Activated CD4-positive, alpha-beta T cell treated with anti-CD3 and anti-CD28 coated beads, Interleukin-2, Interleukin-6, amounts not matched to agents 100 ng/mL and 50 ng/mL, durations not matched to agents 16 hours and 8 hours (primary cell): ENCODE results near the gene ADAM33.

Experiments used
- DNase-seq: peaks from one replicate; pipeline ENCODE4 v3.0.0-alpha.2; 2020

Gene ADAM33

DNA sequence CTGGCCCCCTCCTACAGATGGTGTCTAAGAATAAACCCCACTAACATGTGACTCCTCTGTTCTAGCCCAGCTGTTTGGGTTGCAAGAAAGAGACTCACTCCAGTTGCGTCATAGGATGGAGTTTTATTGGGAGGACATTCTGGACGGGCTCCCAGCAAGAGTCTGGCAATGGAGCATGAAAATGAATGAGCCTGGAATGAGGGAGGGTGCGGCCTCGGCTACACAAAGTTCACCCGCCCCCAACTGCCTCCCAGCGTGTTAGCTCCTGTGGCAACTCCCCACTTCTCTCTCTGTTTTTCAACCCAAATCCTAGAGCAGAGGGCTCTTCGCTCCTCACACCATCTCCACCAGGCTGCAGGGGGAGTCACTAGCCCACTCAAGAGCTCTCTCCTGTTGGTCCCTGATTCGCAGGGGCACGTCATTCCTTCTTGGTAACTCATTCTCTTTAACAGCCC, 5.1 kb upstream of the ADAM33 start:
- DNase-seq = no peak

DNA sequence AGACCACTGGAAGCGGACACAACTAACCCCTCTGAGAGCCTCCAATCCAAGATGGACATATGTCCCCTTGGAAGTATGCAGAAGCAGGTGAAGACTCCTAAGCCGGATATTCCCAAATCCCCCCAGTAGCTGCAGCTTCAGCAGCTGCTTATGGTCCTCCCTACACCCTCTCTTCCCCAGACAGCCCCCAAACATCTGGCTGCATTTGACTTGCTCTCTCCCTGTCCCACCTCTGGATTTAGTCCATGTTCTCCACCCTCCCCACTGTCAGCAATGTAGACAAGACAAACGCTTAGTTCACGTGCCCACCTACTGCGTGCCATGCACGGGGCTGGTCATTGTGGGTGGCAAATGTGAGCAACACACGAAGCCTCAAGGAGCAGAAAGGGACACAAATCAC, 4.6 kb upstream of the ADAM33 start:
- no peak for DNase-seq

DNA sequence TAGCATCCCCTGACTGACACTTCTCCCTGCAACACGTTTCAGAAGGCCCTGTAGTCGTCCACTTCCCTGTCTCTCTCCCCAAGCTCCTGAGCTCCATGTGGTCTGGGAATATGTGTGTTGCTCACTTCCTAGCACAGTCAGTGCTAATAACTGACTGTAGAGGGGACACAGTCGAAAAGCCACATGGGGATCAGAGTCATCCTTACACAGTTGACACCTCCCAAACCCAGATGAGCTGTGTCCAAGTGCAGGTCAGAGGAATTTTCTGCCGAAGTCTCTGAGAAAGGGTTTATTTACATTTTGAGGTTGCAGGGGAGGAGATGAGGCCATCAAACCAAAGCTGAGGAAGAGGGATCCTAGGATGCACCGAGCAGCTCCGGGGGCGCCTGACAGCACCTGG, 3.5 kb upstream of the ADAM33 start:
- DNase-seq = no peak

DNA sequence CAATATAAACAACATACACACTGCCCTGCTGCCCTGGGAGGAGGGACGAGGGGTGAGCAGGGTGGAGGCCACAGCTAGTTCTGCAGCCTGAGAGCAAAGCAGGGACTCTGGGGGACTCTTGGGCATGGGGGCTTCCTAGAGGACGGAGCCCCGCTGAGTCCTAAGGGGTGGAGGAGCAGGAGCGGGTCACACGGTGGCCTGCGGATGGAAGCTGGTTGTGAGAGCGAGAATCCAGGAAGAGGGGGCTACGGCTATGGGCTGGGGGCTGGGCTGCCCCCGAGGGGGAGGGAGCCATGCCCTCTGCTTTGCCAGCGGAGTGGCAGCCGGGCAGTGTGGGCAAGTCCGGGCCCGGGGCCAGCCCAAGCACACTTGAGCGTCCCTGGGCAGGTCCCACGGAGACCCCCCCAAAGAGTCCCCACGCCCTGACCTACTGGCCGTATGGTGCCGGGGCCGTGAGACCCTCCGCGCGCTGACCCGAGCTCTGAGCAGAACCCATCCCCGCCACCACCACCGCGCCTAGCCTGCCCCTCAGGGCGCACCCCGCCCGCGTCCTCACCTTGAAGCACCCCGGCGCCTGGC, 369 bp downstream of the ADAM33 start:
- DNase-seq = no peak

DNA sequence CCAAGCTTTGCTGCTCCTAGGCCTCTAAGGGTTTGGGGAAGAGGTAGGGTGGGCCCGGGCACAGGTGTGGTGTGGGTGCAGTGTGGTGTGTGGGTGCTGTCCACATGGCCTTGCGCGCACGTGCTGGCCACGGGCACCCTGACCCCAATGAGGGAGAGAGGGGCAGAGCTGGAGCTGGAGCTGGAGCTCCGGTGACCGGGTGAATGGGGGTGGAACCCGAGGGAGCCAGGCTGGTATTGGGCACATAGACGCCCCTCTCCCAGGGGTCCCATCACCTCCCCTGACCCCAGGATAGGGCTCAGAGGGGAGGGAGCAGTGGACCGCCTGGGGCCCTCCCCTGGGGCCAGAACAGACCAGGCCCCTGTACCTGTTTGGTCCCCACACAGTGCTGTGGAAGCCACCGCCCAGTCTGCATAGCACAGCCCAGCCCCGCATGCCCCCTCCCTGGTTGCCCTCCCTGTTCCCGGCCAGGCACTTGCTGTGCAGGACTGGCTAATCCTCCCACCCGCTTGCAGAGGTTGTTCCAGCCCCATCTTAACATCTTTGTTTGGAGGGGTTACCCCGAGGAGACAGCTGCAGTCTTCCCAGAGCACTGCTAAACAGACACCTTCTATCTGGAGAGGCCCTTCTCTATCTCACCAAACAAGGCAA, 984 bp downstream of the ADAM33 start:
- no peak for DNase-seq

DNA sequence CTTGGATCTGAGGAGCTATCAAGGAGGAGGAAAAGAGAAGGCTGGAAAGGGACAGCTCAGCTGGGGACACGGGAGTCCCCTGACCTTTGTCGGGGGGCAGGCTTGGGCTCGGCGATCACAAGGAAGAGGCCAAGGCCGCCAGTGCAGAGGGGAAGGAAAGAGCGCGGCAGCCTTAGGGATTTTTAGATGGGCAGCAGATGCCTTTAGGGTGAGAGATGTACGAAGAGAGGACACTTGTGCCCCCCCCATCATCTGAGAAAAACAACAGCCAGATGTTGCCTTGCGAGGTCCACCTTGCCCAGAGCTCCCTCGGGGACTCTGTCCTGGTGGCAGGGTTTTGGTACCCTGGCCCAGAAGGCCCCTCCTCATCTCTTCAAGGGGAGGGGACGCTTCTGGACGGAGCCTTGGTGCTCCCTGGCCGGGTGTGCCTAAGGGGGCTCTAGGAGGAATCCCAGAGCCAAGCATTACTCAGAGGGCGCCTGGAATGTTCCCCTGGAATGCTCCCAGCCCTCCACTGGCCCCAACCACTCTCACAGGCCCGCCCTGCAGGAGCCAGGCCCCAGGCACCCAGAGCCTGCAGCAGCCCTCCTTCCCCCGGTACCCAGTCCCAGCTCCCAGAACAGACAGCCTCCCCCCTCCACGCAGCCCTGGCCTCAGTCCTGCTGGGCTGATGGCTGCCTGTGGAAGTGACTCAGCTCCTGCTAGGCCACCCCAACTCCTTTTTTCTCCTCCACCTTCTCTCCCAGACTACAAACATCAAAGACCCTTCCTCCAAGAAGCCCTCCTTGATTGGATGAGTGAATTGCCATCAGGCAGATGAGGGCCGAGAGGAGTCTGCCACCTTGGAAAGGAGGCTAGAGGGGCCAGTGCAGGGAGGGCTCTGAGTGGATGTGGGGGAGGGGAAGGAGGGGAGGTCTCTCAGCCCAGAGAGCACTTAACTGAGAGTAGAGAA, 1.8 kb downstream of the ADAM33 start:
- no peak for DNase-seq

DNA sequence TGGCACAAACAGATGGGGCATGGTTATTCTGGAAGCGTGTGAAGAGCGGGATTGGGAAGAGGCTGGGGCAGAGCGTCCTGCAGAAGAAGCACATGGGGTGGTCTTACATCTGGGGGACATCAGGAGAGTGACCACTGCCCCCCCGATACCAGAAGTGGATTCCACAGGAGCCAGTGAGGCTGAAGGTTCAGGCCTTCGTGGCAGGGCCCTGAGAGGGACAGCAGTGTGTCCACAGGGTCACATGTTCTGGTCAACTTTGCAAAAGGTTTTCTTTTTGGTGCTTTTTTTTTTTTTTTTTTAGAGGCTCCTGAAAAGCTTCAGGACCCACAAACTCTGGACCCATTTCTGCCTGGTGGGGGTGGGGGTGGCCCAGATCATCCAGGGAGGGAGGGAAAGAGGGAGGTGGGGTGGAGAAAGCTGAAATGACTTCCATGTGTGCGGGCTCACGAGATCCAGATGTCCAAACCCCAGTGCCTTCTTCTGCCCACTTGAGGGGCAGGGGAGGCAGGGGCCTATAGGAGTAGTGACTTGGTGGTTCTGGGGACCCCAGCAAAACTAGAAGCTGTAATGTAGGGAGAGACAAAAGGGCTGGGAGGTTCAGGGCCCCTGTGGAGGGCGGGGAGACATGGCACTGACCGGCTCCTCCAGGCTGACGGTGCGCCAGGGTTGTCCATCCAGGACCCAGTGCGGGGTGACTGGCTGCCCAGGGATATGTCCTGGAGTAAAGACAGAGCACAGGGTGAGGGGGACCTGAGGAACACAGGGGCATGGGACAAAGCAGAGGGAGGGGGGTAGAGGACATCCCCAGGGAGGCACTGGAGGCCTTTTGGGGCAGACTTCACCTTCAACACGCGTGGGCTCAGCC, 2.7 kb downstream of the ADAM33 start:
- DNase-seq = no peak

DNA sequence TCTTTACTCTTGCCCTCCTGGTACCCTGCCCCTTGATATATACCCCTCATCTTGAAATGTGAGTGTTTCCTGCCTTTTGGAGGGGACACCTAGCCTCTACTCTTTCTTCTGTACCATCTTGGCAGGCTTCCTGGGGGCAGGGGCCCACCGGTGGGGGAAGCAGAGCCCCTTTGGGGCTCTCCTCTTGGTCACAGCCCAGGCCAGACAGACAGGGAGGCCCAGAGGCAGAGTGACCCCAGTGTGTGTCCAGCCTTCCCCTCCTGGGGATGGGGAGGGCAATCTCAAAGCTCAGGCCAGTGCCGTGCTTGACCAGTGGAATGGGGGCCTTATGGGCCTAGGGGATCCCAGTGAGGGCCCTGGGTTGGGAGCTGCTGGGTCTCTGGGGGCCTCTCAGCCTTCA, 3.6 kb downstream of the ADAM33 start:
- DNase-seq = no peak

DNA sequence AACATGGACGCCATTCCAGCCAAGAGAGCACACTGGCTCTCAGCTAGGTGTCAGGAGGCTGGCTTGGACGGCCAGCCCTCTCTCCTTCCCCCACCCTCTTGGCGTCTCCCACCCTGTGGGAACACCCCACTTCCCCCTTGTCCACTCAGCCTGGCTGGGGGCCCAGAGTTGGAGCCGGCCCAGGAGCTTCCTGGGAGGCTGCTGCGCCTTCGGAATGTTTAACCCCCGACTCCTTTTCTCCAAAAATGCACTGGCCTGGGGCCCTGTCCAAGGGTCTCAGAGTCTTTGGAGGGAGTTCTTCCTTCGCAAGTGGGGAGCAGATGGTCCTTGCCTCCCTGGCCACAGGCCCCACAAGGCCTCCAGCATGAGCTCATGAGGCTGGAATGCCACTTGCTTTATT, 4.1 kb downstream of the ADAM33 start:
- DNase-seq = no peak

DNA sequence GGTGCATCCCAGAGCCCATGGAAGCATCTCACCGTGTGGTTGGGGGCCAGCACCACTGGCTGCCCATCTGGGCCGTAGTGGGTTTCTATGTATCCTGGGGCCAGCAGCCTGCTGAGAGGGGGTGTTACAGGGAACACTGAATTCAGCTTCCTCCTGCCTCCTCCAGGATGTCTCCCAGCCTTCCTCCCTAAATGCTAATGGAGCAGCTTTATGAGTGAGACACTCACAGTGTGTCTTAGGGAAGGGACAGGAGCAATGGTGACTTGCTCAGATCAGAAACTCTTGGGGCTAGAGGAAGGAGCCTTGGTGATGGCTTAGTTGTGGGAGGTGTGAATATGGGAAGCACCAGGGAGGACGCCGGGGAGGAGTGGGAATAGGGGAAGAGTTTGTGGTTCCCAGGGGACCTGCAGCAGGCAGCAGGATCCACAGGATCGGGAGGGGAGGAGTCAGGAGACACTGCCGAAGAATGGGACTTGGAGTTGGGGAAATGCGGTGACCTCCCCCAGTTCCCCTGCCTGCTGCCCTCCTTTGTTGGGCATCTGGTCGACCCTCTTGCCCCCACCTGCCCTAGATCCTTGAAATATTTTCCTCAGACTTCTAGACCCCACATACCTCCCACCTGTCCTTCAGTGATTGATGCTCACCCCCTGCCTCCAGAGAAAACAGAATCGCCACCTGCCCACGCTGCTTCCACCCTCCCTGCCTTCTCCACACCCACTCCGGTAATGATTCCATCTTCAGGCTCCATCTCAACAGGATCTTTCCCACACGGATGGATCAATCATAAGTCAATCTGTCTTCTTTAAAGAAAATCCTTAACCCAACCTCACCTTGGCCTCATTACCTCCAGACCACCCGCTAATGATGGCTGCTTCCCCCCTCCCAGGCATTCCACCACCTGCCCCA, 6.6 kb downstream of the ADAM33 start:
- DNase-seq = no peak

DNA sequence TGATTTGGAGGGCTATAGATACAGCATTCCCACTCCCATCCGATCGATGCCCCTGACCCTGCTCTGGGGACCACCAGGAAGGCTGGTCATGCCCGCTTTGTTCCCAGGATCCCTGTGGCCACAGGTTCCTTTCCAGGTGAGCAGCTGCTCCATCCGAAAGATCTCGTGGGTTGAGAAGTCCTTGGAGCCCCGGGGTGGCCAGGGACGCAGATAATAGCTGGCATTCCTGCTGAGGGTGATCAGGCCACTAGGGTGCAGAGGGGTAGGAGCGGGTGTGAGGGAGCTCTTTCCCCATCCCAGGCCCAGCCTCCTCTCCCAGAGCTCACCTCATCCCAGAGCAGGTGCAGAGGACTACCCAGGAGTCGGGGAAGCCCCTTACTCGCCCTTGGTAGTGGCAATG, 7.4 kb downstream of the ADAM33 start:
- DNase-seq = no peak

DNA sequence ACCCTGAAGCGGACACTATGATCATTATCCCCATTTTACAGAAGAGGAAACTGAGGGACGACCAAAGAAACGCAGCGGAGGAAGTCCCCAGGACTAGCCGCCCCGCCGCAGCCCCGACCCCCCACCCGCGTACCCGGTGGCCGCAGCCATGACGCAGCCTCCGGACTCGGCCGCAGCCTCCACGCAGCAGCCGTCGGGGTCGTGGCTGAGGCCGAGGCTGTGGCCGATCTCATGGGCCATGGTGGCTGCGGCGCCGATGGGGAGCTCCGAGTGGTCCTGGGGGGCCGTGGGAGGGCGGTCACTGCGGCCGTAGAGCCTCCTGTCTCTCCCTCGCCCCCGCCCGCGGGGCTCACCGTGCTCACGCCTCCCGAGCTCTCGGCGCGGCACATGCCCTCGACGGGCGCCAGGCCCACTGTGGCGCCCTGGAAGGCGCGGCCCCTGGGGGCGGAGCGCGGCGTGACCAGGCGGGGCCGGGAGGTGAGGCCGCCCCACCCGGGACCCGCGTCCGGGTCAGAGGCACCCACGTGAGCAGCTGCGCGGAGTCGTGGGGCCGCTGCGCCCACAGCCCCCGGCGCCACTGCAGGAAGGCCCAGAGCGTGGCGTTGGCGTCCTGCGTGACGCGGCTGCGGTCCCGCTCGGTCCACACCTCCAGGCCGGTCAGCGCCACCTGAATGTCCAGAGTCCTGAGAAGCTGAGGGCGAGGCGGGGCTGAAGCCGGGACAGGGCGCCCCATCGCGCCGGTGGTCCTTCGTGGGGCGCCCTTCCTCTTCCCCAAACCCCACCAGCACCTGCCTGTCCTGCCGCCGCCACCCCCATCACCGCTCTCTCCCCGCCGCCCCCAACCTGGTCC, 8.4 kb downstream of the ADAM33 start:
- no peak for DNase-seq

DNA sequence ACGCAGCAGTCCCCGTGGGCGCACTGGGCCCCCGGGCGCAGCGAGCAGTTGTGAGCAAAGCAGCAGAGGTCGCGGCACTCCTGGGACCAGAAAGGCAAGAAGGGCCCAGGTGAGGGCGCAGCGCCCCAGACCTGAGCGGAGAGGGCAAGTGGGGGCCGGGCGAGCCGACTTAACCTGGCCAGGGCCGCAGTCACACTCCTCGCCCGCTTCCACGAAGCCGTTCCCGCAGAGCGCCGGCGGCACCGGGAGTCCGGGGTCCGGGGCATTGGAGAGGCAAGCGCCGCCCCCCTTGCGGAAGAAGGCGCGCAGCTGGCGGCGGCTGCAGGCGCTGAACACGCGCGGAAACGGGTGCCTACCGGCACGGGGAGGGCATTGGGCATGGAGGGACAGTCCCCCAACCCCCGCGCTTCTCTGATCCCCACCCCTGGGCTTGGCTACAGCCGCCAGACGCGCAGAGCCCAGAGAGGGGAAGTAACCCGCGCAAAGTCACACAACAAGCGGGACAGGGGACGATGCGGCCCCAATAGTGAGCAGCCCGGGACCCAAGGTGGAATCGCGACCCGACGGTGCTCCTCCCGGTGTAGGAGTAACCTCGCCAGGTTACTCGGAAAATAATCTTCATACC, 9.2 kb downstream of the ADAM33 start:
- DNase-seq = no peak

DNA sequence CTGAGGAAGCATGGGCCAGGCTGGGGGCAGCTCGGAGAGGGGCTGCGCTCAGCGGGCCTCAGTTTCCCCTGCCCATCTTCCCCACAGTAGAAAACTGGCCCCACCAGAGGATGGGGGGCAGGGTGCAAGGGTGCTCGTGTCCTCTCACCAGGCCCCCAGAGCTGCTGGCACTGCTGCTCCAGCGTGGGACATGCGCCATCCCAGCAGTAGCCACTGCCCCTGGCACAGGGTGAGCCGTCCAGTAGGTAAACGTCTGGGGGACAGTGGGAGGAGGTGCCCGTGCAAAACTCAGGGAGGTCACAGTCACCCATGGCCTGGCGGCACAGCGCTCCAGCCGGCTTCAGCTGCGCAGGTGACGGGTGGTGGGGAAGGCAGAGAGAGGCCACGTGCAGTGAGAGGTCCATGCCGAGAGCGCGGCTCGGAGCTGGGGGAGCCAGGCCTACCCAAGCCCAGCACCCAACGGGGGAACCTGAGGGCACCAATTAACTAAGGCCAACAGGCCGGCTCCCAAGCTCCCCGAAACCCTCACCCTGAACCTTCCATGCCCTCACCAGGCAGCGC, 9.7 kb downstream of the ADAM33 start:
- DNase-seq = no peak

DNA sequence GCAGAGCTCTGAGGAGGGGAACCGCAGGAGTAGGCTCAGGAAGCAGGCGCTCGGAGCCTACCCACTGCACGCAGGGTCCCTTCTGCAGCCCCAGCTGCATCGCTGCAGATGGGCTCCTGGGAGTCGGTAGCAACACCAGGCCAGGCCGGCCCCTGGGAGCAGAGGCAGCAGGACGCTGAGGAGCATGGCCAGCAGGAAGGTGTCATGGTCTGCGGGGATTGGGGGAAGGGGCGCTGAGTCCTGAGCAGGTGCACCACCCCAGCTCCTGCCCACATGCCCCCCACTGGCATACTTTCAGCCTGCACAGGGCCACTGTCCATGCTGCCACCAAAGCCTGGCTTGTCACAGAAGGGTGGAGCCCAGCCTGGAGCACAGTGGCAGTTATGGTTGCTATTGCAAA, 10.9 kb downstream of the ADAM33 start:
- DNase-seq = no peak

DNA sequence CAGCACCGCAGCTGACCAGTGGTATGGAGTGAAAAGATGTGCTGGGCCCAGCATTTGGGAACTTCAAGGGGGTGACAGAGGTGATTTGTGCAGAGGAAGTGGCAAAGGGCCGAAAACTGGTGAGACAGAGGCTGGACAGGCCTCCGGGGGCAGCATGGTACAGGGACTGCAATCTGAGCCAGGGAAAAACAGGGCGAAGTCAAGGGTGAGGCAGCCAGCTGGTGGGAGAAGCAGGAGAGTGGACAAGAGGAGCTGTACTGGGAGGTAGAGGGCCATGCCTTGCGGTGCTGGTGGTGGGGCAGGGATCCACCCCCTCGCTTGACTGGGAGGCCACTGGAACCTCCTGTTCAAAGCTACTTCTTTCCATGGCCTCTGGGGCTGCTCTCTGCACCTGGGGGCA, 11.3 kb downstream of the ADAM33 start:
- no peak for DNase-seq

DNA sequence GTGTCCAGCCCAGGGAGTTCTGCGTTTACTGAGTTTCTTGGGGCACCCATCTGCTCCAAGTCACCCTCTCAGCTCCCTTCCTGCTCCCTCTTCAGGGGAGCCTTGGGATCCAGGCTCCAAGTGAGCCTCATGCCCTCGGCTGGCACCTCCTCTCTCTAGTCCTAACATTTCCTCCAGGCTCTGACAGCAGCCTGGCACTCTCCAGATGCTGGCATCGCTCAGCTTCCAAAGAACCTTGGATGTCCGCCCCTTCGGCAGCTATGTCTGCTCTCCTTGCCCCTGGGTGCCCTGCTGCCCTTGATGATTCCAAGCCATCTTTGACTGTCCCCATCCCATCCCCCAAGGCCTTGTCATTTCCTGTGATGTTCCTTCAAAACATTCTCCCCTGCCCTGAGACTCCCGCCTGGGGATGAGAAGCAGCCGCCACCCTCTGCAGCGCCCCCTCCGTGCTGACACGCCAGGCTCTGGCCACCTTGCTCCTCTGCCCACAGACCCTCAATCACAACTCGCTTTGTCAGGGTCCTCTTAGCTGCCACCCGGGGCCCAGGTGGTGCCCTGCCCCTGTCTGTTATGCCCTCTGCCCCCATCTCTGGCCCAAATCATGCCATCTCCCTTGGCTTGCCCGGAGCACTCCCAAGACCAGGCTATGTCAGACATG, 12.0 kb downstream of the ADAM33 start:
- DNase-seq = no peak

DNA sequence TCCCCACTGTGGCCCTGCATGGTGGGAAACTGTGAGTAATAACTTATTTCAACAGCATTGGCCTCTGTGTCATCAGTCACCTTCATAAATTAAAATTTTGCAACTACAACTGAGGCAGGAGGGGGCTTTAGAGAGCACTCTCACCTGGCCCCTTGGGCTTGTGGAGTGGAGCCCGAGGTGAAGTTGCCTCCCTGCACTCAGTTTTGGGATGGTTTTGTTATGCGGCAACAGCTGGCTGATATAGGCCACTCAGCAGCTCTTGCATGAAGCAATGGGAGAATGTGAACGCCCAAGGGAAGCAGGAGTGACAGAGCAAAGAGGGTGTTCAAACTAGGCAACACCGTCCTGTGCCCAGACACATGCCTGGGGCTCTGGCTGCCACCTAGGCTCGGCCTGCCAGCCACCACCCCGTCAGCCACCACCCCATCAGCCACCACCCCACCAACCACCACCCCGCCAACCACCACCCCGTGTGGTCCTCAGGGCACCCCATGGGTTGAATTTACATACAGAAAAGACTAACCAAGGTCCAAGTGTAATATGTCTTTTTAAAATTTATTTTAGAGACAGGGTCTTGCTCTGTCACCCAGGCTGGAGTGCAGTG, 14.3 kb downstream of the ADAM33 start:
- no peak for DNase-seq

DNA sequence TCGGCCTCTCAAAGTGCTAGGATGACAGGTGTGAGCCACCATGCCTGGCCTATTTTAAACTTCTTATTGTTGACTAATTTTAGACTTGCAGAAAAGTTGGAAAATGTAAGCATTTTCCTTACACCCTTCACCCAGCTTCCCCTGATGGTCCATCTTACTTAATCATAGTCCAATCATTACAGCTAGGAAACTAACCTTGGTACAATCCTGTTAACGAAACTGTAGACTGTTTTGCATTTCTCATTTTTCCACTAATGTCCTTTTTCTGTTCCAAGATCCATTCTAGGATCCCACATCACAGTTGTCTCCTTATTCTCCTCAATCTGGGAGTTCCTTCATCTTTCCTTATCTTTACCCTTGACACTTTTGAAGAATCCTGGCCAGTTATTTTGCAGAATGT, 18.0 kb downstream of the ADAM33 start:
- no peak for DNase-seq
